Measurements from ENCODE around the gene NOL12.
"Not testable (repeated sequence)": the region's sequence is repeated elsewhere in the genome, so short reads cannot be mapped to it uniquely, and the experiment has no call there.

The NOL12 gene

DNA sequence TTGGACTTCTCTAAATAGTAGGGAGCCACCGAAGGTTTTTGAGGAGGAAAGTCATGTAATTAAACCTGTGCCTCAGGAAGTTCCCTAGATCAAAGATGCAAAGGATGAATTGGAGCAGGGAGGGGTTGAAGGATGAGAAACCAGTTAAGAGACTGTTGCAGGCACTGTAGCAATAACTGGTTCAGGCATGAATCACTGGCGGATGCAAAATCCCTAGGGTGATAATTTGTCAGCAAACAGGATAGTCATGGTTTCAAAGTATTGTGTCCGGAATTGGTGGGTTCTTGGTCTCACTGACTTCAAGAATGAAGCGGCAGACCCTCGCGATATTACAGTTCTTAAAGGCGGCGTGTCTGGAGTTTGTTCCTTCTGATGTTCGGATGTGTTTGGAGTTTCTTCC, 30.6 kb downstream of the NOL12 start:
- DNase-seq, result no peak

DNA sequence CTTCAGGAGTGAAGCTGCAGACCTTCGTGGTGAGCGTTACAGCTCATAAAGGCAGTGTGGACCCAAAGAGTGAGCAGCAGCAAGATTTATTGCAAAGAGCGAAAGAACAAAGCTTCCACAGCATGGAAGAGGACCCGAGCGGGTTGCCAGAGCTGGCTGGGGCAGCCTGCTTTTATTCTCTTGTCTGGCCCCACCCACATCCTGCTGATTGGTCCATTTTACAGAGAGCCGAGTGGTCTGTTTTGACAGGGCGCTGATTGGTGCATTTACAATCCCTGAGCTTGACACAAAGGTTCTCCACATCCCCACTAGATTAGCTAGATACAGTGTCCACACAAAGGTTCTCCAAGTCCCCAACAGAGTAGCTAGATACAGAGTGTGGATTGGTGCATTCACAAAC, 31.1 kb downstream of the NOL12 start:
- not testable (repeated sequence) for DNase-seq

DNA sequence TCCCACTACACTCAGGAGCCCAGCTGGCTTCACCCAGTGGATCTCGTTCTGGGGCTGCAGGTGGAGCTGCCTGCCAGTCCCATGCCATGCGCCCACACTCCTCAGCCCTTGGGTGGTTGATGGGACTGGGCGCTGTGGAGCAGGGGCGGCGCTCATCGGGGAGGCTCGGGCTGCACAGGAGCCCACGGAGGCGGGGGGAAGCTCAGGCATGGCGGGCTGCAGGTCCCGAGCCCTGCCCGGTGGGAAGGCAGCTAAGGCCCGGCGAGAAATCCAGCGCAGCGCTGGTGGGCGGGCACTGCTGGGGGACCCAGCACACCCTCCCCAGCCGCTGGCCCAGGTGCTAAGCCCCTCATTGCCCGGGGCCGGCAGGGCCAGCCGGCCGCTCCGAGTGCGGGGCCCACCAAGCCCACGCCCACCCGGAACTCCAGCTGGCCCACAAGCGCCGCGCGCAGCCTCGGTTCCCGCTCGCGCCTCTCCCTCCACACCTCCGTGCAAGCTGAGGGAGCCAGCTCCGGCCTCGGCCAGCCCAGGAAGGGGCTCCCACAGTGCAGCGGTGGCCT, 31.7 kb downstream of the NOL12 start:
- DNase-seq, result not testable (repeated sequence)

DNA sequence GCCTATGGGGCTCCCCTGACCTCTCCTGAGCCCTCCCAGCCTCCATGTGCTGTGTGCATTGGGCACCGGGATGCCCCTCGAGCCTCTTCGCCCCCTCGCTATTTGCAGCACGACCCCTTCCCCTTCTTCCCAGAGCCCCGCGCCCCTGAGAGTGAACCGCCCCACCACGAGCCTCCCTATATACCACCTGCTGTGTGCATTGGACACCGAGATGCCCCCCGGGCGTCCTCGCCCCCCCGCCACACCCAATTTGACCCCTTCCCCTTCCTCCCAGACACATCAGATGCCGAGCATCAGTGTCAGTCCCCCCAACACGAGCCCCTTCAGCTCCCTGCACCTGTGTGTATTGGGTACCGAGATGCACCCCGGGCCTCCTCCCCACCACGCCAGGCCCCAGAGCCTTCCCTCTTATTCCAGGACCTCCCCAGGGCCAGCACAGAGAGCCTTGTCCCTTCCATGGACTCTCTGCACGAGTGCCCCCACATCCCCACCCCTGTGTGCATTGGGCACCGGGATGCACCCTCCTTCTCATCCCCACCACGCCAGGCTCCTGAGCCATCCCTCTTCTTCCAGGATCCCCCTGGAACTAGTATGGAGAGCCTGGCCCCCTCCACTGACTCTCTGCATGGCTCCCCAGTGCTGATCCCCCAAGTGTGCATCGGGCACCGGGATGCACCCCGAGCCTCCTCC, 39.6 kb downstream of the NOL12 start:
- DNase-seq, result no peak

DNA sequence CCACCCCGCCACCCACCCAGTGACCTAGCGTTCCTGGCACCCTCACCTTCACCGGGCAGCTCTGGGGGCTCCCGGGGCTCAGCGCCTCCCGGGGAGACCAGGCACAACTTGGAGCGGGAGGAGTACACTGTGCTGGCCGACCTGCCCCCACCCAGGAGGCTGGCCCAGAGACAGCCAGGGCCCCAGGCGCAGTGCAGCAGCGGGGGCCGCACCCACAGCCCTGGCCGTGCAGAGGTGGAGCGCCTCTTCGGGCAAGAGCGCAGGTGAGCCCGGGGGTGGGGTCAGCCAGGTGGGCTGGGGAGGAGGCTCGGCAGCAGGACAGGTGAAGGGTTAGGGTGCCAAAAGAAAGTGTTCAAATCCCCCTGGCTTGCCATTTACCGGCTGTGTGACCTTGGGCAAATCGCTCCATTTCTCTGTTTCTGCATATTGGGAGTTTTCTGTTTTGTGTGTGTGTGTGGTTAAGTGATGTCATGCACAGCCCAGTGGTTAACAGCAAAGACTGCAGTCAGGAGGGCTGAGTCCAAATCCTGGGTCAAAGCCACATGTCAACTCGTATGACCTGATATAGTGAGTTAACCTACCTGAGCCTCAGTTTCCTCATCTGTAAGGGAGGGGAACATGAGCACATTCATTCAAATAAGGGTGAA, 40.2 kb downstream of the NOL12 start:
- no peak for DNase-seq

DNA sequence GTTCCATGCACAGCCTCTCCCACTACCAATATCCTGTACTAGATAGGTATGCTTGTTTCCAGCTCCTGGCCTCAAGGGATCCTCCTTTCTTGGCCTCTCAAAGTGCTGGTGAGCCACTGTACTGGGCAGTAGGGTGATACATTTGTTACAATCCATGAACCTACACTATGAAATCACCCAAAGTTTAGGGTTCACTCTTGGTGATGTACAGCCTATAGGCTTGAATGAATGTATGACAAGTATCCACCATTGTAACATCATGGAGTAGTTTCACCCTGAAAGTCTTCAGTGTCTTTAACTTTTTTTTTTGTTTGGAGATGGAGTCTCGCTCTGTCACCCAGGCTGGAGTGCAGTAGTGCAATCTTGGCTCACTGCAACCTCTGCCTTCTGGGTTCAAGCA, 42.5 kb downstream of the NOL12 start:
- DNase-seq, result no peak

DNA sequence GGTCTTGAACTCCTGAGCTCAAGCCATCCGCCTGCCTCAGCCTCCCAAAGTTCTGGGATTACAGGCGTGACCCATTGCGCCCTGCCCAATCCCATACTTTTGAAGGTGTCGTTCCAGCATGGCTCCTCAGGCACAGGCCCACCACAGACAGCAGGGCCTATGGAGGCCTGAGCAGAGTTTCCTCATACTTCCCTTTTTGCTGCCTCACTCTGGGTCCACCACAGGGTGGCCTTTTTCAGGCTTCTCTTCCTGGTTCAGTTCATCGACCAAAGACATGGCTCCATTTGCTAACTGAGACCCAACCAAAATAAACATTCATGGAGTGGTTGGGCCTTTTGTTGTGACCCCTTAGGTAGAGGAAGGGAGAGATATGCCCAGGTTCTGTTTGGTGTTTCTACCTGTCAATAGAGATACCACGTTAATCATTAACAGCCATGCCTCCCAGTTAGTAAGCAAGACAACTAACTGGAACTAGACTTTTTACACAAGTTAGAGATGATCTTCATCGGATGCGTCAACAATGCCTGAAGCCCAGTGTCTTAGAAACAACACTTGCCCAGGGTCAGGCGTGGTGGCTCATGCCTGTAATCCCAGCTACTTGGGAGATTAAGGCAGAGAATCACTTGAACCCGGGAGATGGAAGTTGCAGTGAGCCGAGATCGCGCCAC, 45.8 kb downstream of the NOL12 start:
- DNase-seq, result no peak

DNA sequence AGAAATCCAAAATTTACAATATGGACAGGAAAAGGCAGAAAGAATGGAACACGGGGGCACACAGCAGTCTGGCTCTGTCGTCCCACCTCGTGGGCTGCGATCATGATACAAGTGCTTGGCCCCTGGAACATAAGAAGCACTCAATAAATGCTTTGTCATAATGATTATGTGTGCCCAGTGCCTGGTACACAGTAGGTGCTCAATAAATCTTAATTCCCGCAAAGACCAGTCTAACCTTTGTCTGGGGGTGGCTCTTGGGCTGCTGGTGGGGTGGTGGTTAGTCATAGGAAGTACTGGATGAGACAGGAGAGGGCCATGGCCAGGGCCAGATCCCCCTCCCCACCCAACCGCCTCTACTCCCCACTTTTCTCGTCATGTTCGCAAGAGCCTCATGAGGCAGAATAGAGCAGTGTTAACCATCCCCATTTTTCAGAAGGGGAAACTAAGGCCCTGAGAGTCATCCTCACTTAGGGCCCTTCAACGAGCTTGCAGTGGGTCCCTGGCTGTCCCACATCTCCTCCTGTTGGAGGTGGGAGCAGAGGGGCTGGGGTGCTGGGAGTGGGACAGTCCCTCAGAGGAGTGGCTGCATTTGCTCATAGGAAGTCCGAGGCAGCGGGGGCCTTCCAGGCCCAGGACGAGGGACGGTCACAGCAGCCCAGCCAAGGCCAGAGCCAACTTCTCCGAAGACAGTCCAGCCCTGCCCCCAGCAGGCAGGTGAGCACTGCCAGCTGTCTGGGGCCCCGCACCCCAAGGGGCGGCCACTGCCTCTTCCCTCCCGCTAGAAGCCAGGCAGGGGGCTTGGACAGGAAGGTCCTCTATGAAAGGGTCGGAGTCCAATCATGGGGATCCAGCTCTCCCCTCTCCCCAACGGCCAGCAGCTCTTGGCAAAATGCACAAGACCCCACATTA, 46.8 kb downstream of the NOL12 start:
- DNase-seq, result no peak

DNA sequence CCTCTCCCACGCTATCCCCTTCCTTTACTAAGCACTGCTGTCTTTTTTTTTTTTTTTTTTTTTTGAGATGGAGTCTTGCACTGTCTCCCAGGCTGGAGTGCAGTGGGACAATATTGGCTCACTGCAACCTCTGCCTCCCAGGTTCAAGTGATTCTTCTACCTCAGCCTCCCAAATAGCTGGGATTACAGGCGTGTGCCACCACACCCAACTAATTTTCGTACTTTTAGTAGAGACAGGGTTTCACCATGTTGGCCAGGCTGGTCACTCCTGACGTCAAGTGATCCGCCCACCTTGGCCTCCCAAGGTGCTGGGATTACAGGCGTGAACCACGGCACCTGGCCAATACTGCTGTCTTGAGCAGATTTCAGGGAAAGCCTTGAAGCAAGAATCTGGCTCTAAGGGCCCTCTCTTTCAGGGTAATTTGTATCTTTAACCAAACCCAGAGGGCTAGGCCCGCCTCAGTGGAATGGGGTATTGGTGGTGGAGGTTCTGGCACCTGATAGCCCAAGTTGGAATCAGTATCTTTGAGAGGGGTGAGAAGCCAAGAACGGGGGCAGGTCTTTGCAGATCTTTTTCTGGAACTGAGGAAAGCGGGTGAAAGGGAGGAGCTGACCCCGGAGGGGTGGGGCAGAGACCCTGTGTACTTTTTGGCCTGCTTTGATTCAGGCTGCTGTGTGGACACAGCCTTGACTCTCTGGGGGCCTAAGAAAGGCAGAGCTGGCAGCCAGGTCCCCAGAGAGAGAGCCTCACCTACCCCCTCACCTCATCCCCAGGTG, 47.7 kb downstream of the NOL12 start:
- DNase-seq, result no peak

DNA sequence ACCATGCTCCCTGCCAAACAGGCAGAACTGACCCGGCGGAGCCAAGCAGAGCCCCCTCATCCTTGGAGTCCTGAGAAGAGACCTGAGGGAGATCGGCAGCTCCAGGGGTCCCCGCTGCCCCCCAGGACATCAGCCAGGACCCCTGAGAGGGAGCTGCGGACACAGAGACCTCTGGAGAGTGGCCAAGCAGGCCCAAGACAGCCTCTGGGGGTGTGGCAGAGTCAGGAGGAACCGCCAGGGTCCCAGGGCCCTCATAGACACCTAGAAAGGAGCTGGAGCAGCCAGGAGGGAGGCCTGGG, 48.2 kb downstream of the NOL12 start:
- no peak for DNase-seq

DNA sequence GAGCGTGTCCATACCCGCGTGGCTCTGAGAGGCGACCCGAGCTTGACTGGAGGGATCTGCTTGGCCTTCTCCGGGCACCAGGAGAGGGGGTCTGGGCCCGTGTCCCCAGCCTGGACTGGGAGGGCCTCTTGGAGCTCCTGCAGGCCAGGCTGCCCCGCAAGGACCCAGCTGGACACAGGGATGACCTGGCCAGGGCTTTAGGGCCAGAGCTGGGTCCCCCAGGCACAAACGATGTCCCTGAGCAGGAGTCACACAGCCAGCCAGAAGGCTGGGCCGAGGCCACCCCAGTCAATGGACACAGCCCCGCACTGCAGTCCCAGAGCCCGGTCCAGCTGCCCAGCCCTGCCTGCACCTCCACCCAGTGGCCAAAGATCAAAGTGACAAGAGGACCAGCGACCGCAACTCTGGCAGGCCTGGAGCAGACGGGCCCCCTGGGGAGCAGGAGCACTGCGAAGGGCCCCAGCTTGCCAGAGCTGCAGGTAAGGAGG, 48.9 kb downstream of the NOL12 start:
- DNase-seq, result no peak

DNA sequence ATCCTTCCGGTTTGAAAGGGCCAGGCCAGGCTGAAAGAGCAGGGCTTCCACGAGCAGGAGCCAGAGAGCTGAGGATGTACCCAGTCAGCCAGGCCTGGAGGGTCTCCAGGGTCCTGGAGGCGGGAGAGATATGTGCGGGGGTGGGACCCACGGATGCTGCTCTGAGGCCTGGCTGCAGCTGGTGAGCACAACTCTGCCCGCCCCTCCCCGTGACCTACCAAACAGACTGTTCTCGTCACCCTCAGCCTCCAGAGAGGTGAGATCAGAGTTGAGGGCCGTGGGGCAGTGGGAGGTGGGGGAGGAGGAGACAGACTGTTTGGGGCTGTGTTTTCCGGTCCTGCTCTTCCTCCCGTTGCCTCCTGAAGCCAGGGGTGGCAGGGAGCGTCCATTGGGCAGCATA, 52.9 kb downstream of the NOL12 start:
- no peak for DNase-seq

DNA sequence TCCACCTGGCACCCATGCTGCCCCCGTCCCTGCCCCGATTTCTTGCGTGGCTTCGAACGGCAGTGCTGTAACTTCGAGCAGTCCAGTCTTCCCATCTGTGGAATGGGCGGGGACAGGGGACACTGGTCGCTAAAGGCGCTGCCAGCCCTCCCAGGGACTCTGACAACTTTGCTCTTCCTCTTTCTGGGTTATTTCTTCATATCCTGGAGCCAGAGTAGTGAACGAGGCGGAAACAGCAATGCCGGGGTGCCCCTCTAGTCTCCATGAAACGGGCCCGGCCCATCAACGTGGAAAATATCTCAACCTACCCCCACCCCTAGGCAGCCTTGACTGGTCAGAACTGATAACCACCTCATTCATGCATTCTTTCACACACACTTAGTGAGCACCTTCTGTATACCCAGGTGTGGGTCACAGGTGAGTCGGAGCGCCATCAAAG, 53.5 kb downstream of the NOL12 start:
- DNase-seq, result no peak

DNA sequence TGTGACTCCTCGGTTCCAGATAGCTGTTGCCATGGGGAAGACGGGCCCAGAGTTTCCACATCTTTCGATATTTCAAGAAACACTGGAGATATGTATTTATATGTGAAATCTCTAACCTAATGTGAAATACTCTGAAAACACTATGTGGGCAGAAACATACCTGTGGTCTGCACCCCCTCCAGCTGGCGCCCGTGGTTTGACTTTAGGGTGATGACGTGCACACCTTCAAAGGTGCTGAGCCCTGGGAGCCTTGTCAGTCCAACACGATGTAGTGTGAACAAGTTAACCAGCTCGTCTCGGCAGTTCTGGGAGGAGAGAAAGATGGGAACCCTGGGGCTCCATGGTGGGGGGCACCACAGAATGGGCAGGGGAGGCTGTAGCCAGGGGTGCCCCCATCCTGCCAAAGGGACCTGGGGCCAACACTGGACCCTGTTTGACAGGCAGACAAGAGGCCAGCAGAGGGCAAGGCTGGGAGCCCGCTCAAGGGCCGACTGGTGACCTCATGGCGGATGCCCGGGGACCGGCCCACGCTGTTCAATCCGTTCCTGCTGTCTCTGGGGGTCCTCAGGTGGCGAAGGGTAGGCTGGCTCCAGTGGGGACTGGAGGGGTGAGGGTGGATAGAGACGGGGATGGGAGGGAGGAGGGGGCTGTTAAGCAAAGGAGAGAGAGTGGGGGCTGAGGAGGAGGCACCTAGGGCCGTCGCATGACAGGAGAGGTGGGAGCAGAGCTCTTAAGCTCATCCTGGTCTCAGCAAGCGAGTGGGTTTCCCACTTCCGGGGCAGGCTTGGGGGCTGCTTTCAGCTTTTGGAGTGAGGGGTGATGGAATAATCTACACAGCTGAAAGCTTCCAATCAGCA, 54.5 kb downstream of the NOL12 start:
- no peak for DNase-seq

DNA sequence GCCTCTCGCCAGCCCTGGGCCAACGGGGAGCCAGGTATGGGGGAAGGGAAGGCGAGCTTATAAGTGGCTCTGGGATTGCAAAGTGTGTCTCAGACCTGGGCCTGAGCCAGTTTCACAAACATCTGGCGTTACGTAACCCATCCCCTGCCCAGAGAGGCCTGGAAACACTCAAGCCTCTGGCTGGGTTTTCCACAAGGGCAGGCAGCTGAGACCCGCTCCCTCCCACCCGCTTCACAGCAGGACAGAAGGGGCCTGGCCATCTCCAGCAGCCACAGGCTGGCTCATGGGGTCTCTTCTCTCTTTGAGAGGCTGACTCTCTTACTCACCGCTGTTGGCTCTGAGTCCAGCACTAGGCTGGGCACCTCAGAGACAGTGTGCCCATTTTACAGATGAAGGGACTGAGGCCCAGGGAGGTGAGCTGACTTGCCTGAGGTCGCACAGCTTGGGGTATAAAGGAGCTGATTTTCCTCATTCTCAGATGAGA, 55.2 kb downstream of the NOL12 start:
- no peak for DNase-seq

DNA sequence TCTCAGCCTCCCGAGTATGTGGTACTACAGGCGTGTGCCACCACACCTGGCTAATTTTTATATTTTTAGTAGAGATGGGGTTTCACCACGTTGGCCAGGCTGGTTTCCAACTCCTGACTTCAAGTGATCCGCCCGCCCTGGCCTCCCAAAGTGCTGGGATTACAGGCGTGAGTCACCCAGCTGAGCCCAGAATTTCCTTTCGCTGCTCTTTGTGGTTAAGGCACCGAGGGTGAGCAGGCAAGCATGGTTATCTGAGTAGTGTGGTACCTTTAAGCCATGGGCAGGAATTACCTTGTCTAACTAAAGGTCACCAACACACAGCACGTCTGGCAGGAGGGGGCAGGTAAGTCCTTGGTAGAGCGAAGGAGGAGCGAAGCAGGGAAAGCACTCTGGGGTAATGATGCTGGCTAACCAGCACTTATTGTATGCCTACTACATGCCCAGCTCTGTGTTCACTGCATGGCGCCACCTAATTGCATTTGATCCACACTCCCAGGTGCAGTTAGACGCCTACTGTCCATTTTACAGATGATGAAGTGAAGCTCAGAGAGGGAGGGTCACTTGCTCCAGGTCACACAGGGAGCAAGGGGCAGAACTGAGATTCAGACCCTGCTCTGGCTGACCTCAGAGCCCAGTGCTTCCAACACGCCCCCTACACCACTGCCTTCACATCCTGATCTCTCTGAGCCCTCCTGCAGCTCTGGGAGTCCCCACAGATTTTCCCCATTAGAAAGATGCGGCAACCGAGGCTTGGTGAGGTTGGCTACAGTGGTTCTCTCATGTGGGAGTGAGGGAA, 56.4 kb downstream of the NOL12 start:
- no peak for DNase-seq
